GM18868 (cell line): Measurements from ENCODE around the gene LGALS3.

ENCODE experiments used
- ATAC-seq: cut with Tn5 transposase; IDR thresholded peaks from one replicate; pipeline ENCODE4 v1.9.1; 2021; ENCODE audit warnings: mild to moderate bottlenecking, moderate library complexity; ENCODE audit not compliant: unreplicated experiment

LGALS3 gene

GRCh38 chr14:55129428-55130195 is 560 bp downstream of the LGALS3 start:
- peak; percentile 59 for ATAC-seq

GRCh38 chr14:55130196-55130550 is 1.1 kb downstream of the LGALS3 start:
- no peak for ATAC-seq

- ATAC-seq = no peak
These were observed 2.5 kb downstream of the LGALS3 start for GRCh38 chr14:55131370-55132137.

GRCh38 chr14:55133416-55133815 is 4.4 kb downstream of the LGALS3 start:
- ATAC-seq = no peak

GRCh38 chr14:55136241-55136640 is 7.2 kb downstream of the LGALS3 start:
- no peak for ATAC-seq

GRCh38 chr14:55136885-55137786 is 8.1 kb downstream of the LGALS3 start:
- ATAC-seq = no peak

- ATAC-seq = no peak
These were observed 9.0 kb downstream of the LGALS3 start for GRCh38 chr14:55138091-55138490.

GRCh38 chr14:55139141-55139540 is 10.1 kb downstream of the LGALS3 start:
- no peak for ATAC-seq

GRCh38 chr14:55139696-55140509 is 10.9 kb downstream of the LGALS3 start:
- ATAC-seq = no peak

- ATAC-seq = no peak
These were observed 12.8 kb downstream of the LGALS3 start for GRCh38 chr14:55141825-55142224.

- ATAC-seq = no peak
These were observed 13.4 kb downstream of the LGALS3 start for GRCh38 chr14:55142466-55142865.

- ATAC-seq = no peak
These were observed 17.4 kb downstream of the LGALS3 start for GRCh38 chr14:55146425-55146824.

- ATAC-seq = no peak
These were observed 22.5 kb downstream of the LGALS3 start for GRCh38 chr14:55151601-55152000.

GRCh38 chr14:55152052-55152753 is 23.2 kb downstream of the LGALS3 start:
- ATAC-seq = no peak

GRCh38 chr14:55153951-55154350 is 24.9 kb downstream of the LGALS3 start:
- ATAC-seq = no peak

- ATAC-seq = no peak
These were observed 28.0 kb downstream of the LGALS3 start for GRCh38 chr14:55157080-55157479.

GRCh38 chr14:55158412-55158811 is 29.4 kb downstream of the LGALS3 start:
- ATAC-seq = no peak

- no peak for ATAC-seq
These were observed 31.9 kb downstream of the LGALS3 start for GRCh38 chr14:55160989-55161388.

GRCh38 chr14:55170526-55170925 is 41.5 kb downstream of the LGALS3 start:
- no peak for ATAC-seq

GRCh38 chr14:55180006-55180405 is 51.0 kb downstream of the LGALS3 start:
- no peak for ATAC-seq
